ENCODE data around the gene LYPD5. TPM values are rescaled to one million over a fixed set of nuclear protein-coding genes. Genes with fewer than 3 reads are reported as not detected.
A peak's percentile ranks its signal among the peaks of the same experiment; 100 is the strongest.

Gene LYPD5
- total and polyA plus RNA-seq, 2 of the 8 experiments (the other 6 are each of a cell fraction or from before 2014, with no cell fraction given), result 0.74 to 4.3 TPM

- H3K9ac ChIP-seq (replicated peaks in 1 of 4; ENCODE audit: extremely low read depth in 1 of 4, low read depth in 3 of 4, low read length in 3 of 4), result no peak overlapping the region
- no peak overlapping the region for H3K4me3 ChIP-seq (ENCODE audit: extremely low read depth in 1 of 4, insufficient read depth in 2 of 4, low read depth in 3 of 4, low read length in 4 of 4)
- H2BK5ac ChIP-seq (ENCODE audit: low read depth, low read length), result no peak overlapping the region
- no peaks in the 10 kb centered on the region for H3K79me2 ChIP-seq (ENCODE audit: control insufficient read depth in 1 of 2, insufficient read depth in 2 of 2, low read length in 2 of 2)
- no peaks in the 10 kb centered on the region for H4K20me1 ChIP-seq (replicated peaks in 1 of 2; ENCODE audit: control insufficient read depth in 1 of 2, insufficient read depth in 2 of 2, low read length in 2 of 2)
- no peak overlapping the region for H4K5ac ChIP-seq (ENCODE audit: insufficient read length, low read depth, low read length)
- no peak overlapping the region for H3K14ac ChIP-seq (ENCODE audit: insufficient read length)
- H3K4me1 ChIP-seq (replicated peaks in 1 of 4; ENCODE audit: control insufficient read depth in 3 of 4, insufficient read depth in 4 of 4, low read length in 3 of 4), result no peaks in the 10 kb centered on the region
- no peak overlapping the region for H2BK120ac ChIP-seq (replicated peaks; ENCODE audit: low read depth, low read length)
- H3K27me3 ChIP-seq (replicated peaks in 1 of 4; ENCODE audit: control insufficient read depth in 3 of 4, extremely low read depth in 1 of 4, insufficient read depth in 3 of 4, low read length in 3 of 4), result no peaks in the 10 kb centered on the region; a peak in 1 of 7 replicates
- no peak overlapping the region for H3K4me2 ChIP-seq (ENCODE audit: insufficient read depth in 1 of 2, low read depth in 2 of 2, low read length in 2 of 2)
- no peak overlapping the region for H3K56ac ChIP-seq (replicated peaks; ENCODE audit: insufficient read length, low read depth, low read length)
- no peak overlapping the region for H2AFZ ChIP-seq (ENCODE audit: low read length)
- no peak overlapping the region for H3K4ac ChIP-seq (replicated peaks; ENCODE audit: insufficient read length, low read depth, low read length)
- ChIA-PET CTCF (ENCODE audit: partially characterized antibody) (interaction anchor here (0.7 to 7.5 kb wide), 20 partner anchors 9 to 291 kb away, joined by 3 to 67 read pairs (median 4); partner anchors contain the start of gene PLAUR), POLR2A (ENCODE audit: partially characterized antibody) (no interaction called here)
- no peak overlapping the region for H4K8ac ChIP-seq (ENCODE audit: extremely low read depth, insufficient read depth, low read length)
- WGBS, 2 experiments (ENCODE audit: extremely low coverage in 1 of 2, insufficient coverage in 1 of 2, insufficient read length in 1 of 2, insufficient replicate concordance in 2 of 2, low coverage in 1 of 2, low lambda C conversion rate in 2 of 2, missing lambda C conversion rate in 1 of 2), result 55% methylated on average over 6 of the region's 8 CpGs; no CpG with 5 or more reads in 1 of the 2 experiments
- peak; percentile 45 for FAIRE-seq
- H3K23ac ChIP-seq (ENCODE audit: insufficient read length), result no peak overlapping the region
- H3K79me1 ChIP-seq (ENCODE audit: low read depth, low read length), result no peaks in the 10 kb centered on the region
- H3K18ac ChIP-seq (ENCODE audit: extremely low read depth, low read length), result no peak overlapping the region
- no peak for DNase-seq (ENCODE audit: low read depth in 1 of 2, low spot score in 2 of 2)
- H4K91ac ChIP-seq (replicated peaks; ENCODE audit: insufficient read length, low read length), result no peak overlapping the region
- no peak overlapping the region for H3K27ac ChIP-seq (ENCODE audit: low read depth, low read length)
- no peaks in the 10 kb centered on the region for H3K36me3 ChIP-seq (ENCODE audit: control insufficient read depth in 2 of 4, insufficient read depth in 4 of 4, low read length in 3 of 4)
- H2AK5ac ChIP-seq (ENCODE audit: low read depth, low read length), result no peak overlapping the region
- H3K23me2 ChIP-seq (ENCODE audit: low read depth, low read length), result no peaks in the 10 kb centered on the region
- H3K9me3 ChIP-seq (ENCODE audit: insufficient read depth in 2 of 2, low read depth in 1 of 2, low read length in 1 of 2), result no peaks in the 10 kb centered on the region
- no peak overlapping the region for H2BK12ac ChIP-seq (ENCODE audit: low read depth, low read length)
- TF ChIP-seq E2F6 (IDR thresholded peaks at IDR 0.05) (no peak), CEBPB (IDR thresholded peaks at IDR 0.05; ENCODE audit: low read depth, low read length) (no peak), RAD21 (IDR thresholded peaks at IDR 0.05 in 1 of 2, conservative IDR thresholded peaks at IDR 0.05 in 1 of 2; ENCODE audit: low read depth in 2 of 2, low read length in 2 of 2) (peak; percentile 73), CTCF (IDR thresholded peaks at IDR 0.05; ENCODE audit: control extremely low read depth in 1 of 3, insufficient read depth in 1 of 3, low read depth in 1 of 3, low read length in 3 of 3) (peak in 2 of 3 experiments; percentile 40 to 46; a peak in 2 of 4 replicates)
- H2BK20ac ChIP-seq (ENCODE audit: low read length), result no peak overlapping the region
- no peak overlapping the region for H2BK15ac ChIP-seq (ENCODE audit: low read length)
Observed at GRCh38 chr19:43809762-43810696, 7.8 kb upstream of the LYPD5 start.
